GM18511 (cell line): Measurements from ENCODE around the gene CORO2B.

Experiments
- ATAC-seq: cut with Tn5 transposase; IDR thresholded peaks from one replicate; pipeline ENCODE4 v1.9.1; 2021; ENCODE audit warnings: mild to moderate bottlenecking, moderate library complexity; ENCODE audit not compliant: unreplicated experiment

CORO2B gene

GRCh38 chr15:68625853-68626252 lies 47.1 kb downstream of the CORO2B start:
- no peak for ATAC-seq

- ATAC-seq, result no peak
Measured at GRCh38 chr15:68626283-68626682, 47.5 kb downstream of the CORO2B start.

GRCh38 chr15:68626739-68627138 lies 47.9 kb downstream of the CORO2B start:
- ATAC-seq, result no peak

- no peak for ATAC-seq
Measured at GRCh38 chr15:68627476-68627875, 48.7 kb downstream of the CORO2B start.

GRCh38 chr15:68627995-68628394 lies 49.2 kb downstream of the CORO2B start:
- no peak for ATAC-seq

- ATAC-seq, result no peak
Measured at GRCh38 chr15:68629519-68630210, 50.9 kb downstream of the CORO2B start.

- ATAC-seq, result no peak
Measured at GRCh38 chr15:68630211-68630555, 51.4 kb downstream of the CORO2B start.

- ATAC-seq, result no peak
Measured at GRCh38 chr15:68630836-68631235, 52.0 kb downstream of the CORO2B start.

- no peak for ATAC-seq
Measured at GRCh38 chr15:68631601-68632051, 52.8 kb downstream of the CORO2B start.

- ATAC-seq, result no peak
Measured at GRCh38 chr15:68632101-68632500, 53.3 kb downstream of the CORO2B start.

GRCh38 chr15:68633231-68634121 lies 54.7 kb downstream of the CORO2B start:
- no peak for ATAC-seq

- ATAC-seq, result no peak
Measured at GRCh38 chr15:68634122-68634482, 55.3 kb downstream of the CORO2B start.

- ATAC-seq, result no peak
Measured at GRCh38 chr15:68634531-68634930, 55.7 kb downstream of the CORO2B start.

- no peak for ATAC-seq
Measured at GRCh38 chr15:68635141-68635540, 56.3 kb downstream of the CORO2B start.

GRCh38 chr15:68636256-68636655 lies 57.5 kb downstream of the CORO2B start:
- no peak for ATAC-seq

- no peak for ATAC-seq
Measured at GRCh38 chr15:68637767-68638404, 59.1 kb downstream of the CORO2B start.

- ATAC-seq, result no peak
Measured at GRCh38 chr15:68638953-68639515, 60.2 kb downstream of the CORO2B start.

- ATAC-seq, result no peak
Measured at GRCh38 chr15:68639926-68640600, 61.3 kb downstream of the CORO2B start.

- no peak for ATAC-seq
Measured at GRCh38 chr15:68640791-68641331, 62.1 kb downstream of the CORO2B start.

- ATAC-seq, result no peak
Measured at GRCh38 chr15:68641376-68641775, 62.6 kb downstream of the CORO2B start.

- no peak for ATAC-seq
Measured at GRCh38 chr15:68642491-68642845, 63.7 kb downstream of the CORO2B start.
